HG03520 (cell line): ENCODE results near the gene RCBTB2.
"Not testable (repeated sequence)": the region's sequence is repeated elsewhere in the genome, so short reads cannot be mapped to it uniquely, and the experiment has no call there.

Experiments used
- ATAC-seq: cut with Tn5 transposase; IDR thresholded peaks from one replicate; pipeline ENCODE4 v1.9.1; 2021; ENCODE audit warnings: mild to moderate bottlenecking, moderate library complexity; ENCODE audit not compliant: unreplicated experiment

The RCBTB2 gene

DNA sequence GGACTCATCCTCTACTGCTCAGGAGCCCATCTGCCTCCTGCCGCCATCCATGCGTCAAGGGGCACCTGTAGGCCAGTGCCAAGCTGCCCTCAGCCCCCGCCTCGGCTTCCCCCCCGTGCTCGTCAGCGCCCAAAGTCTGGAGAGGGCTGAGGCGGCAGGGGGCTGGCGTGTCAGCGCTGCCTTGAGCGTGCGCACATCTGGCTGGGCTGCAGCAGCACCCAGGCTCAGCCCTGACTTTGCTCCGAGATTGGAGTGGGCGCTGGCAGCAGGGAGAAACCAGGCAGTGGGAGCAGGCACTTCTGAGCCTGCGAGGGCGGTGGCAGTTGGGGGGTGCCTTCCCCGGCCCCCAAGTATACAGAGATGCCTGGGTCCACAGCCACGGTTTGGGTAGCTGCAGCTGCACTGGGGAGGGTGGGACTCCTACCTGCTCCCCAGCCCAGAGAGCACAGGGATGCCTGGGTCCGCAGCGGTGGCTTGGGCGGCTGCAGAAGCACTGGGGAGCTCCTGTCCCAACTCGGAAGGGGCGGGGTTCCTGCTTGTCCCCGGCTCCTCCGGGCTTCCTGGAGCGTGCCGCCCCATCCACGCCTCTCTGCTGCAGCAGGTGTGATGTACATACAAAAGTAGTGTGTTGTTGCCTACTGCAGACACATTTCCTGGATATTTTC, 75.2 kb downstream of the RCBTB2 start:
- no peak for ATAC-seq

DNA sequence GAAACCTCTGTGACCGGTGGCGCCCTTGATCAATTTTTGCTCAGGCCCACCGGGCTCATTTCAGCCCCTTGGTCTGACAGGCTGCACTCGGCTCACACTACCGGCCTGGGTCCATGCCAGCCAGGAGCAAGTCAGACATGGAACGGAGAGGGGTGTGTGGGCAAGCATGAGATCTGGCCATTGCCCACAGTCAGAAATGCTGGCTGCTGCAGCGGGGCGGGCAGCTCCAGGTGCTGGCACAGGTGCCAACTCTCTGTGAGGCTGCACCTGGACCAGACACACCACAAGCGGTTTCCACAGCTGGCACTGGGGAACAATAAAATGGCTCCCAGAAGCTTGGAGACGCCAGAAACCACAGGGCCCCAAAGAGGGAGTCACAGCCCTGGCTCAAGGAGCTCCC, 76.3 kb downstream of the RCBTB2 start:
- ATAC-seq: no peak

GRCh38 chr13:48451196-48451595, 81.7 kb downstream of the RCBTB2 start:
- ATAC-seq: not testable (repeated sequence)

GRCh38 chr13:48449656-48450055, 83.2 kb downstream of the RCBTB2 start:
- ATAC-seq: no peak

DNA sequence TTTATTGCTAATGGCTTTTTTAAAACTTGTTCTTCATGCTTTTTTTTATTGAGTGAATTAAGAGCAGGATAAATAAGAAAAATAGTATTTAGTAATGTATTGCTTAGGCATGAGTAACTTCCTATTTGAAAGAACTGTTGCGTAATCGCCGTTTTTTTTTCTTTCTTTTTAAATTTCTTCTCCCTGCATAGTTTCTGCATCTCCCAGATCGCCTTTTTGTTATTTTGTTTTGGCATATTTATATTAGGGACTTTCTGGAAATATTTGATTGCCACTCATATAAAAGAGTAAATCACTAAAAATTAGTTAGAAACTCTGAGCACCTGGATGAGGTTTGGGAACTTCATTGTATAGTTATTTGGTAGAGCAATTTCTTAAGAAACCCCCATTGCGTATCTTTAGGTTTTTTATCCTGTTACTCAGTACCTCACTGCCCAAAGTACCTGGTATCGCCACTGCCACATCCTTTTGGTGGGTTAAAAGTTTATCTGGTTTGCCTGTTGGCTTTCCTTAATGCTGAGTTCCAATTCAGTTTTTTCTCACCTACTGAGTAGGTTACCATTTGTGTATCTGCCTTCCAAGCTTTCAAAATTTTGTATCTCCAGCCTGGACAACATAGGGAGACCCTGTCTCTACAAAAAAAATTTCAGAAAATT, 83.8 kb downstream of the RCBTB2 start:
- no peak for ATAC-seq

- no peak for ATAC-seq
Observed at GRCh38 chr13:48448285-48448958, 84.5 kb downstream of the RCBTB2 start.

DNA sequence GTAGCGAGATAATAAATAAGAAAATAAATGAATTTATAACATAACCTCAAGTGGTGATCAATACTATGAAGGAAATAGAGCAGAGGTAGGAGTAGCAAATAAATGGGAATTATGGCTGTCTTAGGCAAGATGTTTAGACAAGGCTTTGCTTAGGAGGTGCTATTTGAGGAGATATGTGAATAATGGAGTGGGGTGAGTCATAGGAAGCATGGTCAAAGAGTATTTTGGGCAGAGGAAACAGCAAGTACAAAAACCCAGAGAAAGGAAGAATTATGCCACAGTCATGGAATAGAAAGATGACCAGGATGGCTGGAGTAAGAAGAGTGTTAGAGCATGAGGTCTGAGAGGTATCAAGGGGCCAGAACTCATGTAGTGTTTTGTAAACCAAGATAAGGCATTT, 86.4 kb downstream of the RCBTB2 start:
- ATAC-seq: no peak

GRCh38 chr13:48443442-48444208, 89.3 kb downstream of the RCBTB2 start:
- ATAC-seq: no peak
